Spleen (tissue), 11 donors: Measurements from ENCODE around the gene PLEKHB2. TPM values are rescaled to one million over a fixed set of nuclear protein-coding genes. Genes with fewer than 3 reads are reported as not detected.

Experiments
- DNase-seq: peaks from one replicate; pipeline ENCODE4 v3.0.0-alpha.2; 2020
- H3K27ac ChIP-seq, 8 donors: fragments of 200-600 bp; sonication (generic) in 7 of 8; 1 replicate in 4 of 8; 2 replicates in 4 of 8; pipeline versions ENCODE4 v1.5.0 to v1.8.0; 2016 to 2021; ENCODE audit warnings: inconsistent platforms in 4 of 8, mild to moderate bottlenecking in 4 of 8, moderate library complexity in 1 of 8
- H3K27me3 ChIP-seq, 7 donors: fragments of 200-600 bp; sonication (generic) in 6 of 7; replicated peaks in 1 of 7; 1 replicate in 4 of 7; 2 replicates in 3 of 7; pipeline versions ENCODE4 v1.5.0 to v1.8.0; 2016 to 2021; ENCODE audit warnings: inconsistent platforms in 3 of 7, mild to moderate bottlenecking in 1 of 7
- H3K36me3 ChIP-seq, 6 donors: fragments of 200-600 bp; sonication (generic) in 5 of 6; 1 replicate in 4 of 6; 2 replicates in 2 of 6; pipeline versions ENCODE4 v1.5.0 to v1.8.0; 2016 to 2021; ENCODE audit warnings: inconsistent platforms in 2 of 6
- H3K4me1 ChIP-seq, 6 donors: fragments of 200-600 bp; sonication (generic) in 5 of 6; 1 replicate in 3 of 6; 2 replicates in 3 of 6; pipeline versions ENCODE4 v1.5.0 to v1.8.0; 2016 to 2021; ENCODE audit warnings: inconsistent platforms in 3 of 6
- H3K4me3 ChIP-seq, 8 donors: fragments of 200-600 bp; sonication (generic) in 7 of 8; 1 replicate in 4 of 8; 2 replicates in 4 of 8; pipeline versions ENCODE4 v1.5.0 to v1.8.0; 2016 to 2021; ENCODE audit warnings: inconsistent platforms in 4 of 8, mild to moderate bottlenecking in 4 of 8, moderate library complexity in 2 of 8
- H3K9me3 ChIP-seq, 8 donors: fragments of 200-600 bp; sonication (generic) in 7 of 8; 1 replicate in 4 of 8; 2 replicates in 4 of 8; pipeline versions ENCODE4 v1.5.0 to v1.8.0; 2016 to 2021; ENCODE audit warnings: inconsistent platforms in 4 of 8
- POLR2A ChIP-seq, 3 donors: fragments of 450-650 bp; IDR thresholded peaks; one replicate each; pipeline ENCODE4 v1.5.1; 2017; ENCODE audit warnings: antibody characterized with exemption in 3 of 3, mild to moderate bottlenecking in 1 of 3
- POLR2AphosphoS5 ChIP-seq, 3 donors: sonication (generic); formaldehyde crosslinking; IDR thresholded peaks; one replicate each; pipeline ENCODE4 v1.5.1; 2017; ENCODE audit warnings: antibody characterized with exemption in 3 of 3
- WGBS, 5 donors: extraction: QIAGEN DNeasy Blood & Tissue Kit in 3 of 5; methylation state at CpG; one replicate each; pipeline versions ENCODE4 v1.1.5 to v1.1.7; 2013 to 2018; 5-methylcytosine and 5-hydroxymethylcytosine counted together
- intact Hi-C: fragments of 100-400 bp; cut with DNase I; formaldehyde crosslinking; loops from one replicate; pipeline ENCODE4 v1.15.0; 2023; ENCODE audit warnings: low total_unique reads
- polyA plus RNA-seq, 3 donors: library from polyadenylated mRNA; stranded (reverse); fragments of 200-250 nt; gene quantifications; one replicate each; pipeline ENCODE4 v1.2.1, GENCODE V29; 2013
- total RNA-seq, 7 donors: library from RNA; depleted of rRNA in 3 of 7; stranded (reverse); fragments of >200 nt in 3 of 7; fragmentation: NEBNext Ultra II Directional in 4 of 7; extraction: Animal tissue kit (Norgen Biotek cat#: 25700) in 4 of 7; gene quantifications; one replicate each; pipeline versions ENCODE4 v1.1.0 to v1.2.1, GENCODE V29; 2016 to 2021
- TF ChIP-seq, protein P1 (sequence below), 11 experiments: fragments of 200-600 bp in 7 of 11; fragments of 450-650 bp in 4 of 11; sonication (generic) in 4 of 11; IDR thresholded peaks in 8 of 11; conservative IDR thresholded peaks in 3 of 11; 1 replicate in 7 of 11; 2 replicates in 4 of 11; pipeline versions ENCODE4 v1.4.0 to v1.8.0; 2016 to 2021; ENCODE audit warnings: antibody characterized with exemption in 11 of 11, inconsistent platforms in 4 of 11, mild to moderate bottlenecking in 1 of 11
- donor health status: healthy with polysubstance abuse.
- donor health status: DM: no; HTN: no; CAD: no; lungs with moderate emphysema.
- donor health status: DM: no; HTN: no; CAD: no.
- donor health status: Bipolar disorder and iron deficiency.
- donor health status: healthy.
- donor health status: DM: no; HTN: no; CAD: no.
- donor health status: DM: yes; HTN: yes; CAD: no.

The PLEKHB2 gene
- total and polyA plus RNA-seq, 10 donors, result 17.2 to 95.4 (median 68.6) TPM

DNA sequence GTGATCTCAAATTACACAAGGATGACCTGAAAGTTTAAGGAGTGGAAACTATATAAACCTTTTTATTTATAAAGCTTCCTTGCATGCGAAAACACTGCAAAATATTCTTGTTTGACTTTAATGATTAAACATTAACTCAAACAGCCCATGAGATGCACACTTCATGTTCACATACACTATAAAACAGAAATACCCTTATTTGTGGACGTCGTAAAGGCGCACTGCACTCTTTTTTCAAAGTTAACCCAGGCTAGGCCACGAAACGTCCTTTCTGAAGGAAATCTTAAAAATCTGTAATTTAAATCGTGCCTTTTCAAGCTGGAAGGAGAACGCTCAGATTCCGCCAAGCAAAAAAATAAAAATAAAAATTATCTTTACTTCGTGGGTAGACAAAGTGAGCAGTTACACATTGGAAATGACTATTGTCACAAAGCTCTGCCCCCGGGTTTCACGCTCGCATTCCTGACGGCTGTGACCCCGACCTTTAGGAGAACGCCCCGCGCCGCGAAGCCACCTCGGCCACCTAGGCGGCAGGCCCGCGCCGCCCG, 12.6 kb upstream of the PLEKHB2 start:
- H3K4me3 ChIP-seq, result peak overlapping the region; percentile 65 to 86 (median 70)
- H3K36me3 ChIP-seq, result peaks cover under 1 to 41% (median 20%) of the 10 kb centered on the region in 6 donors
- peaks cover 6 to 58% (median 25%) of the 10 kb centered on the region in 6 donors for H3K4me1 ChIP-seq
- TF ChIP-seq, protein P1, sequence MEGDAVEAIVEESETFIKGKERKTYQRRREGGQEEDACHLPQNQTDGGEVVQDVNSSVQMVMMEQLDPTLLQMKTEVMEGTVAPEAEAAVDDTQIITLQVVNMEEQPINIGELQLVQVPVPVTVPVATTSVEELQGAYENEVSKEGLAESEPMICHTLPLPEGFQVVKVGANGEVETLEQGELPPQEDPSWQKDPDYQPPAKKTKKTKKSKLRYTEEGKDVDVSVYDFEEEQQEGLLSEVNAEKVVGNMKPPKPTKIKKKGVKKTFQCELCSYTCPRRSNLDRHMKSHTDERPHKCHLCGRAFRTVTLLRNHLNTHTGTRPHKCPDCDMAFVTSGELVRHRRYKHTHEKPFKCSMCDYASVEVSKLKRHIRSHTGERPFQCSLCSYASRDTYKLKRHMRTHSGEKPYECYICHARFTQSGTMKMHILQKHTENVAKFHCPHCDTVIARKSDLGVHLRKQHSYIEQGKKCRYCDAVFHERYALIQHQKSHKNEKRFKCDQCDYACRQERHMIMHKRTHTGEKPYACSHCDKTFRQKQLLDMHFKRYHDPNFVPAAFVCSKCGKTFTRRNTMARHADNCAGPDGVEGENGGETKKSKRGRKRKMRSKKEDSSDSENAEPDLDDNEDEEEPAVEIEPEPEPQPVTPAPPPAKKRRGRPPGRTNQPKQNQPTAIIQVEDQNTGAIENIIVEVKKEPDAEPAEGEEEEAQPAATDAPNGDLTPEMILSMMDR (IDR thresholded peaks at IDR 0.05 in 8 of 11, conservative IDR thresholded peaks at IDR 0.05 in 3 of 11), result no peak
- no peak for TF ChIP-seq POLR2AphosphoS5 (IDR thresholded peaks at IDR 0.05)
- TF ChIP-seq POLR2A (IDR thresholded peaks at IDR 0.05), result no peak
- H3K9me3 ChIP-seq, result no peaks in the 10 kb centered on the region
- intact Hi-C loops, result no loop called here
- DNase-seq, result no peak
- H3K27ac ChIP-seq, result peak overlapping the region; percentile 92 to 99 (median 96)
- no peaks in the 10 kb centered on the region for H3K27me3 ChIP-seq
- 2 to 3% (median 2%) methylated on average over 21 to 26 of the region's 26 CpGs for WGBS, 5 donors

GRCh38 chr2:131093006-131093695, 12.0 kb upstream of the PLEKHB2 start, which contains the start of gene FAM168B:
TSS of gene FAM168B (minus strand) at chr2:131093460. CDS start at chr2:131082646, 10,814 bp downstream.
- peak; percentile 98 for DNase-seq
- peaks cover 6 to 52% (median 25%) of the 10 kb centered on the region in 6 donors for H3K4me1 ChIP-seq
- intact Hi-C loops, result no loop called here
- no peaks in the 10 kb centered on the region for H3K9me3 ChIP-seq
- TF ChIP-seq POLR2A (IDR thresholded peaks at IDR 0.05) (peak in 1 of 3 donors; percentile 65), POLR2AphosphoS5 (IDR thresholded peaks at IDR 0.05) (peak; percentile 90 to 92 (median 91))
- TF ChIP-seq, protein P1 (IDR thresholded peaks at IDR 0.05 in 8 of 11, conservative IDR thresholded peaks at IDR 0.05 in 3 of 11), result peak in 1 of 11 experiments; percentile 10
- 0 to 1% (median 0%) methylated on average over 48 to 107 of the region's 107 CpGs for WGBS, 5 donors
- H3K27ac ChIP-seq, result peak within 1 kb of the TSS; percentile 92 to 99 (median 96)
- peaks cover 0 to 35% (median 15%) of the 10 kb centered on the region in 6 donors for H3K36me3 ChIP-seq
- peak within 1 kb of the TSS; percentile 65 to 86 (median 70) for H3K4me3 ChIP-seq
- no peaks in the 10 kb centered on the region for H3K27me3 ChIP-seq

DNA sequence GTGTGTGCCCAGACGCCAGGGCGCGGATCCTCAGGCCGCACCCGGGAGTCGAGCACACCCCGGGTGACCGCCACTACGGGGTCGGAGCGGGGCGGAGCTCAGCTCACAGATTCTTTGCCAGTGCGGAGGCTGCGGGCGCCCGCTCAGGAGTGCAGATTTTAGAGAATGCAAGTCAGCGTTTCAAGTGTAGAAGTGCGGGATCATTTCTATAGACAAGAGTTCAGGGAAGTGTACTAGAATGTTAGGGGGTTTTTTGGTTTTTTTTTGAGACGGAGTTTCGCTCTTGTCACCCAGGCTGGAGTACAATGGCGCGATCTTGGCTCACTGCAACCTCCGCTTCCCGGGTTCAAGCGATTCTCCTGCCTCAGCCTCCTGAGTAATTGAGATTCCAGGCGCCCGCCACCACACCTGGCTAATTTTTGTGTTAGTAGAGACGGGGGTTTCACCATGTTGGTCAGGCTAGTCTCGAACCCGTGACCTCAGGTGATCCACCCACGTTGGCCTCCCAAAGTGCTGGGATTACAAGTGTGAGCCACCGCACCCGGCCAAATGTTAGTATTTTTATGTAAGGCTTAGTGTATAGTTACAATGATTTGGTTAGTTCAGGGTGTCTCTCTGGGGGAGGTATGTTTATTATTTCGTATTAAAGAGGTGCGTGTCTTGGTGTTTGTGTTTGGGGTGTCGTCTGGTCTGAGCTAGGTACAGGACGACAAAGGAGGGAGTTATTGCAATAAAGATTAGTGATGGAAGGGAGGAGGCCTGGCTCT, 11.3 kb upstream of the PLEKHB2 start:
- Histone ChIP-seq H3K27ac (peak overlapping the region; percentile 92 to 99 (median 96)), H3K27me3 (no peaks in the 10 kb centered on the region), H3K4me1 (peaks cover 6 to 45% (median 25%) of the 10 kb centered on the region in 6 donors), H3K36me3 (peaks cover 0 to 28% (median 7%) of the 10 kb centered on the region in 6 donors), H3K9me3 (no peaks in the 10 kb centered on the region), H3K4me3 (peak overlapping the region; percentile 65 to 86 (median 70))
- intact Hi-C loops, result no loop called here
- peak; percentile 82 for DNase-seq
- no peak for TF ChIP-seq POLR2A (IDR thresholded peaks at IDR 0.05)
- peak in 1 of 3 donors; percentile 60 for TF ChIP-seq POLR2AphosphoS5 (IDR thresholded peaks at IDR 0.05)
- 10 to 14% (median 11%) methylated on average over 27 to 37 of the region's 37 CpGs for WGBS, 5 donors

- peak overlapping the region in 2 of 8 donors; percentile 65 to 77 for H3K4me3 ChIP-seq
- TF ChIP-seq, protein P1 (IDR thresholded peaks at IDR 0.05 in 8 of 11, conservative IDR thresholded peaks at IDR 0.05 in 3 of 11), result no peak
- TF ChIP-seq POLR2AphosphoS5 (IDR thresholded peaks at IDR 0.05) (no peak), POLR2A (IDR thresholded peaks at IDR 0.05) (no peak)
- H3K27me3 ChIP-seq, result no peaks in the 10 kb centered on the region
- no peaks in the 10 kb centered on the region for H3K9me3 ChIP-seq
- H3K27ac ChIP-seq, result no peak overlapping the region
- 84 to 88% (median 86%) methylated on average over 22 of the region's 22 CpGs for WGBS, 5 donors
- H3K4me1 ChIP-seq, result peaks cover 6 to 37% (median 25%) of the 10 kb centered on the region in 6 donors
- intact Hi-C loops, result no loop called here
- DNase-seq, result no peak
- peaks cover 0 to 20% (median 2%) of the 10 kb centered on the region in 6 donors for H3K36me3 ChIP-seq
These were observed 10.5 kb upstream of the PLEKHB2 start for GRCh38 chr2:131094463-131095281.
